Left renal cortex interstitium (tissue), 4 donors: ENCODE data around the gene TYW1B. TPM values are rescaled to one million over a fixed set of nuclear protein-coding genes. Genes with fewer than 3 reads are reported as not detected.
"Not testable (repeated sequence)": the region's sequence is repeated elsewhere in the genome, so short reads cannot be mapped to it uniquely, and the experiment has no call there.

ENCODE experiments used
- DNase-seq, 4 donors: peaks; one replicate each; pipeline ENCODE4 v3.0.0-alpha.2; 2013; ENCODE audit warnings: low read depth in 4 of 4, low spot score in 2 of 4, missing footprints in 1 of 4
- polyA plus RNA-seq, 4 donors: library from polyadenylated mRNA; unstranded; fragments of 120-200 nt; gene quantifications; one replicate each; pipeline ENCODE4 v1.2.1, GENCODE V29; 2013; ENCODE audit not compliant: insufficient read length in 4 of 4

The TYW1B gene
- polyA plus RNA-seq, 4 donors: 2.5 to 8.1 (median 3.7) TPM

DNA sequence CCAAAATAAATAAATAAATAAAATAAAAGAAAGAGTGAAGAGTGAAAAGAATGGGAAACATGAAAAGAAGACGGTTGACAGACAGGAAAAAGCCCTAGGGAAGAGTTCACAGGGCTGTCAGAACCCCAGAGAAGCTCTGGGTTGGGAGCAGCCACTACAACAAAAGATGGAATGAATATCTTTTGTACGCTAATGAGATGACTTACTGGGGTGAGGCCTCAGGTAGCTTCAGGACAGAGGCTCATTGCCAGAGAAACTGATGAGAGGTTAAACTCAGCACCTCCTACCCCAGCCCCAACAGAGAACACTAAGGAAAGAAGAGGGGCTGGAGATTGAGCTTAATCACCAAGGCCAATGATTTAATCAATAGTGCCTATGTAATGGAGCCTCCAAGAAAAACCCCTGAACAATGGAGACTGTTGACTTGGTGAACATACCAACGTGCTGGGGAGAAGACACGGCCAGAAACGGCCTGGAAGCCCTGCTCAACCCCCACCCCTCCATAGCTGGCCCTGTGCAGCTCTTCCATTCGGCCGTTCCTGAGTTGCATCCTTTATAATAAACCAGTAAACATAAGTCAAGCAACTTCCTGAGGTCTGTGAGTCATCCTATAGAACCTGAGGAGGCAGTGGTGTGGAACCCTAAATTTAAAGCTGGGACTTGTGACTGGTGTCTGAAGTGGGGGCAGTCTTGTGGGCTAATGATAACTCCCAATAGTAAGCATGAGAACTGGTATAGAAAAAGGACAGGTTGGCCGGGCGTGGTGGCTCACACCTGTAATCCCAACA is 11.4 kb downstream of the TYW1B start:
- not testable (repeated sequence) for DNase-seq

DNA sequence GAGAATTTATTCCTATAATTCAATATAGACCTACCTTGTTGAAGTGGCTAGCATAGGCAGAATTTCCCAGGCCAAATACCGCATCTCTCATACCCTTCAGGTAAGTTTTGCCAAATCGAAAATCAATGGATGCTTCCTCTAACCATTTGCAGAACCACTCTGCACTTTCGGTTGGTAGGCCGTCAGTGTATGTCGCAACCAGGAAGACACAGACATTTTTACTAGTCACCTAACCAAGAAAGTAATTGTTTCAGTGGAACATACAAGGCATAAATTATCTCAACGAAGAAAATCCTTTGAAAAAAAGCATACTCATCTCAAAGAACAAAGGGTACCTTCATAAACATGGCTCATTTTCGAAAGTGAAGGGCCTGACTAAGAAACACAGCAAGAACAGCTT is 17.6 kb downstream of the TYW1B start:
- not testable (repeated sequence) for DNase-seq

DNA sequence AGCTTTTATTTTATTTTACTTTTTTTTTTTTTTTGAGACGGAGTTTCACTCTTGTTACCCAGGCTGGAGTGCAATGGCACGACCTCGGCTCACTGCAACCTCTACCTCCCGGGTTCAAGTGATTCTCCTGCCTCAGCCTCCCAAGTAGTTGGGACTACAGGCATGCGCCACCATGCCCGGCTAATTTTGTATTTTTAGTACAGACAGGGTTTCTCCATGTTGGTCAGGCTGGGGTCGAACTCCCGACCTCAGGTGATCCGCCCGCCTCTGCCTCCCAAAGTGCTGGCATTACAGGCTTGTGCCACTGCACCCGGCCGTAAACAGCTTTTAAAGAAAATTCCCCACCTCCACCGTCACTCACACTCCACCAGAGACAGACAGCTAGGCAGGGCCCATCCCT is 19.5 kb downstream of the TYW1B start:
- DNase-seq: not testable (repeated sequence)

DNA sequence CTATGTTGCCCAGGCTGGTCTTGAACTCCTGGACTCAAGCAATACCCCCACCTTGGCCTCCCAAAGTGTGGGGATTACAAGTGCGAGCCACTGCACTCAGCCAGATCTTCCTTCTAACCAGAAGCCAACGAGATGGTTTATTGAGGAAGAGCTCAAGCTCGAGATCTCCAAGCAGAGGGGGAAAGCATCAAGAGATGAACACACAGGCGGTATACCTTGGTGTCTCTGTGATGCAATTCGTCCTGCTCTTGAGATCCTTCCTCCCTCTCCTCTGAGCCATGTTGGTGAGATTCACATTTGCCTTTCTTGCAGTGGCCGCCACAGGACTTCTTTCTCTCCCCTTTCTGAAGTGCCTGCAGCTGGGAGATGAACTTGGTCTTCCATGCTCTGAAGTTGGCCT is 21.1 kb downstream of the TYW1B start:
- not testable (repeated sequence) for DNase-seq

DNA sequence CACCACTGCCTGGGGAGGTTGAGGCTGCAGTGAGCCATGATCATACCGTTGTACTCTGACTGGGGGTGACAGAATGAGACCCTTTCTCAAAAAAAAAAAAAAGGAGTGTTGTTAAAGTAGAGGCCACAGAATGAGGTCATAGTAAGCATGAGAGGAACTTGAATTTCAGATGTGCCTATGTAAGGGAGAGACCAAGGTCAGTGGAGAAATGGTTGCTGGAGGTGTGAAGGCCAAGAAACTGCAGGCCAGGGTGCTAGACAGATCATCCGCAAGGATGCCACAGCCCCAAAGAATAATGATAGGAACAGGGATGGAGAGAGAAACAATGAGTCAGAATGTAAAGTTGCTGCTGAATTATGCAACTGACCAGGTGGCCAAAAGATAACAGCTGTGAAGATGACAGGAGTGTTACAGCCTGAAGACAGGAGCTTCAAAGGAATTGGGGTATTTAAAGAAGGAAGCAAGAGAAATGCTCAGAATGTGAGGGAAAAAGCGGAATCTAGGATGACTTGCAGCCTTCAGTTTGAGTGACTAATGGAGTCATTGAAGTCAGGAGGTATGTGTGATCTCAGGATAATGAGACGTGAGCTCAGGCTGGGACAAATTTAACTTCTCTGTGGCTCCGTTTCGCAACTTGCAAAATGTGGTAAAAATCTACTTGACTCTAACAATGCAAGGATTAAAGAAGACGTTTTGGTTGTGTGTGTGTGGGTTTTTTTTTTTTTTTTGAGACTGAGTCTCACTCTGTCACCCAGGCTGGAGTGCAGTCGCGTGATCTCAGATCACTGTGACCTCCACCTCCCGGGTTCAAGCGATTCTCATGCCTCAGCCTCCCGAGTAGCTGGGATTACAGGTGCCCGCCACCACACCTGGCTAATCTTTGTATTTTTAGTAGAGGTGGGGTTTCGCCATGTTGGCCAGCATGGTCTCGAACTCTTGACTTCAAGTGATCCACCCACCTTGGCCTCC is 22.2 kb downstream of the TYW1B start:
- DNase-seq: no peak

DNA sequence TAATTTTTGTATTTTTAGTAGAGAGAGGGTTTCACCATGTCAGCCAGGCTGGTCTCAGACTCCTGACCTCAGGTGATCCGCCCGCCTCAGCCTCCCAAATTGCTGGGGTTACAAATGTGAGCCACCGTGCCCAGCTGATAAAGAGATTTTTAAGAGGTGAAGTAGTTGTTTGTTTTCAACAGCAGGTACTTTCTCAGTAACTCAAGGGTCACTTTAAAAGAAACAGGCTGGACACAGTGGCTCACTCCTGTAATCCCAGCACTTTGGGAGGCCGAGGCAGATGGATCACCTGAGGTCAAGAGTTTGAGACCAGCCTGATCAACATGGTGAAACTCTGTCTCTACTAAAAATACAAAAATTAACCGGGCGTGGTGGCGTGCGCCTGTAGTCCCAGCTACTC is 24.2 kb downstream of the TYW1B start:
- not testable (repeated sequence) for DNase-seq

DNA sequence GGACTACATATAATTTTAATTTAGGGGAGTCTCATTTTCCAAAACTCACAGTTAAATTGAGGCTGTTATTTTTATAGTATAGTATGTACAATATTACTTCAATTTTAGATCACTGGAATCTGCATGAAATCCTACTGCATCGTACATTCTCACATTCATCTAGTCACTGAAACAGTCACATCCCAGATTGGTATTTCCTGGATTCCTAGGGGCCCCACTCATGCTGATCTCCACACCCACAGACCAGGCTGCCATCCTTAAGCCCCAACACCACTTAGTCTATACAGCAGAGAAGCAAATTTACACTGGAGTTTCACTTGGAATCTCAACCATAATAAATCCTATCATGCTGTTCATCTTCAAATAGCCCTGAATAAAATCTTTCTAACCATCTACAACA is 26.4 kb downstream of the TYW1B start:
- DNase-seq: not testable (repeated sequence)

DNA sequence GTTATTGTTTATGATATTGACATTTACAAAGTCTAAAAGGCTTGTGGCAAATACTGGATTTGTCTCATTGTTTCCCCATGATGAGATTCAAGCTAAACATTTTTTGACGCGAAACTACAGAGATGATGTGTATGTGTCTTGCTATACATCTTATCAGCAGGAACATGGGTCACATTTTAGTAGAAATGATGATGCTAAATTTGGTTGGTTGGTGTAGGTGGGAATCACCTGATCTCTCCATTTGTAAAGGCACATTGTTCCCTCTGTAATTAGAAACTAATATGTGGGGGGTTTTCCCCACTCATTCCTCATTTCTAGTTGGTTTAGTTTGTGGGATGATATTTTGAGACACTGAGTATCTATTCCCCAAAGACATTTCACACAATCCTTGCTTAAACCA is 32.6 kb downstream of the TYW1B start:
- not testable (repeated sequence) for DNase-seq

DNA sequence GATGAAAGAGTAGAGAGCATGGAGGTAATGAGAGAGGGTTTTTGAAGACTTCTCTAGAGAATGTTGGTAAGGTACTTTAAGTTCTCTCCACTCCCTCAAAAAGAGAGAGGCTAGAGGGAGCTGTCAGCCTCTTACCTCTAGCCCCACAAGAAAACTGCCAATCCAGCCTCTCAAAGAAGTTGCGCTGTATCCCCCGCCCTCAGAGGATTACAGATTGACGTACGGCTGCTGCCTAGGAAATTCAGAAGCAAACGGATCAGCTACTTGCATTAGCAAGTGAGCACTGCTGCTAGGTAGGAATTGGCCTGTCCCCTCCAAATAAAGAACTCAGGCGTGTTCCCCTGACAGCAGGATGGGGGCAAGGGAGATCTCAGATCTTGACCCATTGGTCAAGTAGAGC is 34.2 kb downstream of the TYW1B start:
- no peak for DNase-seq

DNA sequence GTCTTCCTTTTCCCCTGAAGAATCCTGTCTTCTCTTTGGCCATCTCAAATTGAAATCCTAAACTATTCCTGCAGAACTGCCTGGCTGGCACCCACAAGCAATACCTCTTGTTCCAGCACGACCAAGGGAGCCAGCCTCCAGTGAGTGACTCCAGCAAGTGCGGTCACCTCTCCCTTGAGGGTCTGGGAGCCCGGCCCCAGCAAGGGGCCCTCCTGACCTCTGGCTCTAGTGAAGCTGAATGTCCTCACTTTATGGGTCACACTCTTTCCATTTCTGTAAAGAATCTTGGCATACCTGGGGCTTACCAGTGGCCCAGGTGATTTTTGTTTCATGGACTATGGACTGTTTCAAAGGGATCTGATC is 37.3 kb downstream of the TYW1B start:
- DNase-seq: not testable (repeated sequence)

DNA sequence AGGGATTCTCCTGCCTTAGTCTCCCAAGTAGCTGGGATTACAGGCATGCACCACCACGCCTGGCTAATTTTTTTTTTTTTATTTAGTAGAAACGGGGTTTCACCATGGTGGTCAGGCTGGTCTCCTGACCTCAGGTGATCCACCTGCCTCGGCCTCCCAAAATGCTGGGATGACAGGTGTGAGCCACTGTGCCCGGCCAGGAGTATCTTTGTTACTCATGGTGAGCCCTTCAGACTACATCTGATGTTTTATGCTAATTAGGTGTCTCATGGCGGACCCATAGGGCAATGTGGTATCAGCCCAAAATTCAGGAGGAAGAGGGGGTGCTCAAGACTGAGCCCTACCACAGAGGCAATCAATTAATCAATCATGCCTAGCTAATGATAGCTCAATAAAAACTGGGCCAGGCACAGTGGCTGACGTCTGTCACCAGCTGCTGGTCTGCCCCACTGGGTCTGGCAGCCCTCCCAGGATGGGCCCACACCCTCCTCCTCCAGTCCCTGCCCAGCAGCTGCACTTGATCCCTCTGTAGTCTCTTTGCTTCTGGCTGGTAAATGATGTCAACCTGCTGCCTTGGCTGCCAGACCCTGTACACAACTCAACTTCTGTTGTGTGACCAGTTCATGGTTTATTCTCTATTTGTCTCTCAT is 37.8 kb downstream of the TYW1B start:
- DNase-seq: not testable (repeated sequence)

DNA sequence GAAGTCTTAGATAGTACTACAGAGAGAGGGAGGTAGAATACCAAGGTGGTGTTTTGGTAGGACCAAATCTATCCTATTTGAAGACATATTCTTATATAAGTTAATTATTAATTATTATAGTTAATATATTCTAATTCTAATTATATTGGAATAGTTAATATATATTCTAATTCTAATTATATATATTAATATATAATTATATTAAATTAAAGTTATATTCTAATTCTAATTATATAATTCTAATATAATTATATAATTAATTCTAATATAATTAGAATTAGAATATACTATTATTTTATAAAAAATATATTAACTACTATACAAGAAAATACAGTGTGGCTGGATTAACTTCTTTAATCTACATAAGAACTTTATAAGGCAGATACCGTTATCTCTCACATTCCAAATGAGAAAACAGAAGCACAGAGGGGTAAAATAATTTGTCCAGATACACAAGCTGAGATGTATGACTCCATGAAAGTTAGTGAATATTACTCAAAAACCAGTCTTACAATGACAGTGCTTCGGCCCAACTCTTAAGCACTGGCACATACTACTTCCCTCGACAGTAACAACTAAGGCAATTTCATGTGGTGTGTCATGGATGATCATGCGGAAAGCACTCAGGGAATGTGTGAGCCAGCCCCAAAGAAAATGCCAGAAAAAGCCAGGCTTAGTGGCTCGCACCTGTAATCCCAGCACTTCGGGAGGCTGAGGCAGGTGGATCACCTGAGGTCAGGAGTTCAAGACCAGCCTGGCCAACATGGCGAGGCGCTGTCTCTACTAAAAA is 42.6 kb downstream of the TYW1B start:
- no peak for DNase-seq

DNA sequence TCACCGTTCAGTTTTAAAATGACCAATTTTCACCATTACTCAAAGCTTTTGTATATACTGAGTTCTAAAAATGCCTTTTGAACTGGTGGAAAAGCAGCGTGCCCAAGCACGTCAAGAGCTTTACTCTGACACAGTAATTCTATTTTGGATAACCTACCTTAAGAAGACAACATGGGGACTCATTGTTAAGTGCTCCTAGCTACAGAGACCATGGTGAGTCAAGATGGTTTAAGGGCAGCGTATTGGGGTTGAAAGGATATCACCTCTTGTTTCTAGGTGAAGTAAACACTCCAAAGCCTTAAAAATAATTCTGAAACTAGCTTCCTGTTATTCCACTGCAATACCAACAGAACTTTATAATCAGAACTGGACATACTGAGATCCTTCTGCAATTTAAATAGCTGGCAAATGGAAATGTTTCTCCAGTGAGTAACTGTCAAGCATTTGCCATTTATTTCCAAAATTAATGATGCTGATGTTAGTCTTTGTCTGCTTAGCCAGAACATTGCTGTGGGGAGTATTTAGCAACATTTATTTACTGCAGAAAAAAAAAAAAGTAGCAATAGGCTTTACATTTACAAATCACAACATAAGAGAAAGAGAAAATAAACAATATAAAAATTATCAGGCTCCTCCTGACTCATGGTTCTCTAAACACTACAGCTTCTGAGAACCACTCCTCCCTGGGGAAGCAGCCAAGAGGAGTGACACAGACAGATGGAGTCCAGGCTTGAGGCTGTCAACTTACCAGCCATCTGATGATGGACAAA is 44.2 kb downstream of the TYW1B start:
- DNase-seq: not testable (repeated sequence)

DNA sequence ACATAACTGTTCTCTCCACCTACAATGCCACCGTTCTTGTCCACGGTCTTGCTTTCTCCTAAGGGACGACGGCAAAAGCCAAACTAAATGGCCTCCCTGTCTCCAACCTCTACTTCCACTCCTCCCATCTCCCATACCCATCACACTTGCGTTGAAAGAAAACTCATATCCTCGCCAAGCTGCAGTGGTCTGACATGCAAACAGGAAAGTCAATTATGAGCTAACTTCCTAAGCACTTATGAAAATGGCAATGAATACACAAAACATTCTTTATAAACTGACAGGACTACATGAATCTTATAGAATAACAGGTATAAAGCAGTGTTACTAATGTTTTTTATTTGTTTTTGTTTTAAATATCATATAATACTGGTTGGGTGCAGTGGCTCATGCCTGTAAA is 46.4 kb downstream of the TYW1B start:
- no peak for DNase-seq

DNA sequence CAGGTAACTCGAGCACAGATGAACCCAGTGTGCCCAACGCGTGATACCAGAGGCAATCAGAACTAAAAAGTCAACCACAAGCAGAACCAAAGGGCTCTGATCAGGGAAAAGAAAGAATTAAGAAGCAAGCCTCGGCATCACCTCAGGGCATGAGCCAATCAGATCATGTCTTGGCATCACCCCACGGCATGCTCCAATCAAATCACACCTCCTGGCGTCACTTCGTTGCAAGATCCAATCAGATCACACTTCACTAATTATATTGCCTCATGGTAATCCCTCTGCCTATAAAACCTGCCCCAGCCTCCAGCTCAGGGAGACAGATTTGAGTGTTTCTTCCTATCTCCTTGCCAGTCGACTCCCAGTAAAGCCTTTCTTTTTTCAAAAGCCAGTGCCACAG is 46.8 kb downstream of the TYW1B start:
- DNase-seq: no peak

DNA sequence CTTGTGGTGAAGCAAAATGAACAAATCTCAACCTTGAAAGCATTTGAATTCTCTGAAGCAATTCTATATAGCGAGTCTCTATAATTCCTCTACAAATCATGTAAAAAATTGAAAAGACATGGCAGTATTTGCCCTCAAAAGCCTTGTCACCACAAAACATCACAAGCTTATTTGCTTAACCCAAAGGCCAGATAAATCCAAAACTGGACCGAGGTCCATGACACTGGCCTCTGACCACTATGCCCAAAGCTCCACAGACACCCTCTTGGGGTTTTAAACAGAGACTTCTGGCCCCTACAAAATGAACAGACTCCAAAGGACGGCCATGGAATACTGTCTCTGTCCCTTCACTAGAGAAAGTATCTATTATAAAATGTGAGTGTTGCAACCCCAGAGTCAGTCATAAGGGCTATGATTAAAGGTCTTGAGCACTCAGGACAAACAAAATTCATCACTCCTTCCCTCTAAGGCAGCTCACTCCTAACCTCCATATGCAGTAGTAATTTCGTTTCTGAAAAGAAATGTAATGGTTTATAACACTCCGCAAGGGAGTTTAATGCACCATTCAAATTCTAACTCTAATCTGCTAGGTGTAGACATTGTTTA is 47.6 kb downstream of the TYW1B start:
- DNase-seq: not testable (repeated sequence)

DNA sequence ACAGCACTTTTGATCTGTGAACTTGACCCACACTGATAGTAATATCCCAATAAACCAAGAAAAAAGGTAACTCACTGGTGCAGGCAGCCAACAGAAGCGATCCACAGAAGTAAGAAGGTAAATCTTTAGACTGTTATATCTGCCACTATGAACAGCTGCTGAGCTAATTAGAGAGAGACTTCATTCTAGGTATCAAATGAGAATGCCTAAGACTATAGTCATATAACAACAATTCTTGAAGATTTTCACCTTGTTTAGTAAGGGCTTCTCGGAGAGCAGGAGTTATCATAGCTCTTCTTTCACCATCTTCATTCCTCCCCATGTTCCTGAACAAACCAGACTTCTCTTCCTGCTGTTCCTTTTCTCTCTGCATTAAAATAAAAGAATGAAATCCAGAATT is 50.8 kb downstream of the TYW1B start:
- not testable (repeated sequence) for DNase-seq

DNA sequence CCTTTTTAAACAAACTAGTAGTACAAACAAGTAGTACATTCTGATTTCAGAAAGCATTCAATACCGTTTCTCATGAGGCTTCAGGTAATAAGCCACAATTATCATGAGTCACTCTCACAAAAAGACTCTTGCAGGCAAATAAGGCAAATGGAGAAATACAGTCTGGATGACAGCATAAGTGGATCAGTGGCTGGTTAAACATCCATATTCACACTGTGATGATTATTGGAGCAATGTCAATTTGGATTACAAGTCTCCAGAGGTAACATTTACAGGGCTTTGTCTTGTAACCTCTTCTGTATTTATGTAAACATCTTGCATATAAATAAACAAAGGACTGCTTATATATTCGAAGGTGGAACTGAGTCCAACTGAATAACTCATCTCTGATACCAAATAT is 55.4 kb downstream of the TYW1B start:
- DNase-seq: not testable (repeated sequence)

DNA sequence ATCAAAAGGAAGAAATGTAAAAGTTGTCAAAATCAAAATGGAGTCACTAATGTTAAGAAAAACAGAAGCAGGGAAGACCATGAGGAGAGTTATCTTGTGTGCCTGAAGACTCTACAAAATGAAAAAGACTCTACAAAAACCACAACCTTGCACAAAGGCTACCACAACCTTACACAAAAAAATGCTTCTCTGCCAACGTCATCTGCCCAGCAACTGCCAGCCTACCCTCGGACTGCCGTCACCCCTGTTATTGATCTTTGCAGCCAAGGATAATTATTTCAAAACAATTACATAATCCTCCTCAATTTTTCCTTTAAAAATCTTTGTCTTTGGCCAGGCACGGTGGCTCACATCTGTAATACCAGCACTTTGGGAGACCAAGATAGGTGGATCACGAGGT is 61.0 kb downstream of the TYW1B start:
- DNase-seq: not testable (repeated sequence)
